Mucosa of stomach (tissue), 1 donor: ENCODE data around the gene TPST1.
"Not testable (repeated sequence)": the region's sequence is repeated elsewhere in the genome, so short reads cannot be mapped to it uniquely, and the experiment has no call there.

Source experiments
- H3K27me3 ChIP-seq: one replicate; pipeline ENCODE4 v1.7.0; 2013; ENCODE audit warnings: mild to moderate bottlenecking, low read length; ENCODE audit not compliant: control insufficient read depth, insufficient read depth
- H3K36me3 ChIP-seq: one replicate; pipeline ENCODE4 v1.7.0; 2013; ENCODE audit warnings: low read length; ENCODE audit not compliant: control insufficient read depth, insufficient read depth
- H3K4me1 ChIP-seq: one replicate; pipeline ENCODE4 v1.7.0; 2013; ENCODE audit warnings: mild to moderate bottlenecking, low read length; ENCODE audit not compliant: control insufficient read depth, insufficient read depth
- H3K4me3 ChIP-seq: one replicate; pipeline ENCODE4 v1.7.0; 2013; ENCODE audit warnings: low read length
- H3K9ac ChIP-seq: one replicate; pipeline ENCODE4 v1.7.0; 2013; ENCODE audit warnings: mild to moderate bottlenecking, low read length, moderate library complexity
- H3K9me3 ChIP-seq: one replicate; pipeline ENCODE4 v1.7.0; 2013; ENCODE audit warnings: mild to moderate bottlenecking, low read length, moderate library complexity; ENCODE audit not compliant: control insufficient read depth
- donor health status: Pancreatic carcinoma.

TPST1 gene

GRCh38 chr7:66204822-66205740 is at the start of gene TPST1:
TSS of gene TPST1 (plus strand) at chr7:66205334. CDS start at chr7:66240426, 35,092 bp downstream.
- H3K9ac ChIP-seq, result peak within 1 kb of the TSS; percentile 90
- H3K4me3 ChIP-seq, result peak within 1 kb of the TSS; percentile 98
- H3K27me3 ChIP-seq, result peaks cover 2% of the 10 kb centered on the region
- no peaks in the 10 kb centered on the region for H3K9me3 ChIP-seq
- peaks cover 9% of the 10 kb centered on the region for H3K4me1 ChIP-seq
- H3K36me3 ChIP-seq, result no peaks in the 10 kb centered on the region

- not testable (repeated sequence) for H3K9me3 ChIP-seq, H3K27me3 ChIP-seq, H3K9ac ChIP-seq, H3K4me3 ChIP-seq, H3K36me3 ChIP-seq, H3K4me1 ChIP-seq
Measured at GRCh38 chr7:66156035-66156434, 49.1 kb upstream of the TPST1 start.

GRCh38 chr7:66157060-66157459 is 48.1 kb upstream of the TPST1 start:
- Histone ChIP-seq H3K4me3 (no peak overlapping the region), H3K9me3 (no peaks in the 10 kb centered on the region), H3K9ac (no peak overlapping the region), H3K27me3 (no peaks in the 10 kb centered on the region), H3K4me1 (no peaks in the 10 kb centered on the region), H3K36me3 (peaks cover 4% of the 10 kb centered on the region)

- Histone ChIP-seq H3K36me3 (no peaks in the 10 kb centered on the region), H3K9ac (no peak overlapping the region), H3K27me3 (no peaks in the 10 kb centered on the region), H3K4me1 (no peaks in the 10 kb centered on the region), H3K4me3 (no peak overlapping the region), H3K9me3 (no peaks in the 10 kb centered on the region)
Measured at GRCh38 chr7:66162622-66163021, 42.5 kb upstream of the TPST1 start.

- no peak overlapping the region for H3K4me3 ChIP-seq
- no peaks in the 10 kb centered on the region for H3K4me1 ChIP-seq
- H3K27me3 ChIP-seq, result no peaks in the 10 kb centered on the region
- no peak overlapping the region for H3K9ac ChIP-seq
- H3K9me3 ChIP-seq, result no peaks in the 10 kb centered on the region
- H3K36me3 ChIP-seq, result no peaks in the 10 kb centered on the region
Measured at GRCh38 chr7:66163186-66163610, 41.9 kb upstream of the TPST1 start.

GRCh38 chr7:66164356-66164755 is 40.8 kb upstream of the TPST1 start:
- H3K36me3 ChIP-seq, result no peaks in the 10 kb centered on the region
- no peaks in the 10 kb centered on the region for H3K27me3 ChIP-seq
- no peaks in the 10 kb centered on the region for H3K4me1 ChIP-seq
- H3K9me3 ChIP-seq, result no peaks in the 10 kb centered on the region
- no peak overlapping the region for H3K9ac ChIP-seq
- no peak overlapping the region for H3K4me3 ChIP-seq

GRCh38 chr7:66167773-66168387 is 37.3 kb upstream of the TPST1 start:
- Histone ChIP-seq H3K4me3 (no peak overlapping the region), H3K27me3 (no peaks in the 10 kb centered on the region), H3K9ac (no peak overlapping the region), H3K9me3 (no peaks in the 10 kb centered on the region), H3K4me1 (peaks cover 6% of the 10 kb centered on the region), H3K36me3 (no peaks in the 10 kb centered on the region)

- no peaks in the 10 kb centered on the region for H3K36me3 ChIP-seq
- no peaks in the 10 kb centered on the region for H3K27me3 ChIP-seq
- no peak overlapping the region for H3K9ac ChIP-seq
- H3K4me1 ChIP-seq, result peaks cover 6% of the 10 kb centered on the region
- H3K9me3 ChIP-seq, result no peaks in the 10 kb centered on the region
- no peak overlapping the region for H3K4me3 ChIP-seq
Measured at GRCh38 chr7:66169616-66170015, 35.5 kb upstream of the TPST1 start.

GRCh38 chr7:66170309-66171231 is 34.6 kb upstream of the TPST1 start:
- no peaks in the 10 kb centered on the region for H3K36me3 ChIP-seq
- H3K9me3 ChIP-seq, result no peaks in the 10 kb centered on the region
- H3K4me1 ChIP-seq, result peaks cover 6% of the 10 kb centered on the region
- no peak overlapping the region for H3K4me3 ChIP-seq
- H3K9ac ChIP-seq, result no peak overlapping the region
- H3K27me3 ChIP-seq, result no peaks in the 10 kb centered on the region

GRCh38 chr7:66172536-66173401 is 32.4 kb upstream of the TPST1 start:
- not testable (repeated sequence) for H3K9ac ChIP-seq, H3K36me3 ChIP-seq, H3K9me3 ChIP-seq, H3K27me3 ChIP-seq, H3K4me3 ChIP-seq, H3K4me1 ChIP-seq

- no peak overlapping the region for H3K4me3 ChIP-seq
- H3K4me1 ChIP-seq, result peaks cover 6% of the 10 kb centered on the region
- no peaks in the 10 kb centered on the region for H3K9me3 ChIP-seq
- H3K36me3 ChIP-seq, result no peaks in the 10 kb centered on the region
- H3K9ac ChIP-seq, result no peak overlapping the region
- no peaks in the 10 kb centered on the region for H3K27me3 ChIP-seq
Measured at GRCh38 chr7:66173856-66174255, 31.3 kb upstream of the TPST1 start.
